GM18505 (cell line): Measurements from ENCODE around the gene SPCS2.

Source experiments
- ATAC-seq: cut with Tn5 transposase; IDR thresholded peaks from one replicate; pipeline ENCODE4 v1.9.1; 2021; ENCODE audit not compliant: unreplicated experiment
- POLR2A ChIP-seq: IDR thresholded peaks from 4 replicates; pipeline ENCODE4 v1.6.1; 2011; ENCODE audit warnings: borderline replicate concordance; ENCODE audit not compliant: insufficient read depth, insufficient read length; ENCODE audit errors: extremely low read depth

SPCS2 gene

GRCh38 chr11:74948898-74949752, at the start of gene SPCS2, which contains the start of gene XRRA1:
Gene SPCS2 (plus strand): TSS chr11:74949266. CDS start chr11:74949286, 20 bp downstream.
Gene XRRA1 (minus strand): TSS chr11:74949091. CDS start chr11:74940878, 8,213 bp downstream.
- peak; percentile 89 for TF ChIP-seq POLR2A
- ATAC-seq = peak; percentile 89

DNA sequence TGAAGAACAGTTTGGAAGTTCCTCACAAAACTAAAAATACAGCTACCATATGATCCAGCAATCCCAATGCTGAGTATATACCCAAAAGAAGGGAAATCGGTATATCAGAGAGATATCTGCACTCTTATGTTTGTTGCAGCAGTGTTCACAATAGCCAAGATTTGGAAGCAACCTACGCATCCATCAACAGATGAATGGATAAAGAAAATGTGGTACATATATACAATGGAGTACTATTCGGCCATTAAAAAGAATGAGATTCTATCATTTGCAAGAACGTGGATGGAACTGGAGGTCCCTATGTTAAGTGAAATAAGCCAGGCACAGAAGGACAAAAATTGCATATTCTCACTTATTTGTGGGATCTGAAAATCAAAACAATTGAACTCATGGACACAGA, 46.7 kb upstream of the SPCS2 start:
- no peak for TF ChIP-seq POLR2A
- no peak for ATAC-seq

DNA sequence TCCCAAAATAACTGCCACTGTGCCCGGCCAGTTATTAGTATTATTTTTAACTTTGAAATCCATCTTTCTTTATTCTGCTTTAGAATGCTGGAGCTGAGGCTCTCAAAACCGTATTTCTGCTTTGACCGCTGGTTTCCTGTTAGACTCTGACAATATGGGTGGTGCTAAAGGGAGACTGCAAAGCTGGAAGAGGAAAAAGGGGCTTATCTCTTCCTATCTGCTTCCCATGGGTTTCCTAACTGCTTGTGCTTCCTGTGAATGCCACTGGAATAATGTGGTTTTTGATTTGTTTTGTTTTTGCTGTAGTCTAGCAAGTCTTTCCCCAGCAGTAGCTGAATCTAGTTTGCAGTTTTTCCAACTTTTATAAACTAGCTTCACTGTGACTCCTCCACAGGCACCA, 43.7 kb upstream of the SPCS2 start:
- no peak for TF ChIP-seq POLR2A
- ATAC-seq = no peak

- no peak for TF ChIP-seq POLR2A
- ATAC-seq = no peak
Measured at GRCh38 chr11:74909385-74909784, 39.7 kb upstream of the SPCS2 start.

DNA sequence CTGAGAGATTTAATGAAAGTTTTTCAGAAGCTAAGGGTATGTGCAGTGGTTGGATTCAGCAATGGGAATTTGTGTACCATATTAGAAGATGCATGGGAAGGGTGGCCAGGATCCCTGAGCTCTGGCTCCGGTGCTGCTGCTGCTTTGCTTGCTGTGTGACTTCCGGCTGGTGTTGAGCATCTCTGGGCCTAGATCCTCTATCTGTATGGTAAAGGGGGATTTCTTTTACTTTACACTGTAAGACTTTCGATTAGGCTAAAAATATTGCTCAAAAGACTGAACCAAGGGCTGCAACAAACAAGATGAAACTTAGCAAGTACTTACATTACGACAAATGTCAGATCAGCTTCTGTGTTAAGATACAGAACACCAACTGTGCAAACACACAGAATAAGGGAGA, 39.3 kb upstream of the SPCS2 start:
- no peak for TF ChIP-seq POLR2A
- no peak for ATAC-seq

- no peak for ATAC-seq
- TF ChIP-seq POLR2A = no peak
Measured at GRCh38 chr11:74923125-74923524, 25.9 kb upstream of the SPCS2 start.

GRCh38 chr11:74925281-74925680, 23.8 kb upstream of the SPCS2 start:
- no peak for TF ChIP-seq POLR2A
- ATAC-seq = no peak

GRCh38 chr11:74926304-74927030, 22.6 kb upstream of the SPCS2 start:
- ATAC-seq = no peak
- TF ChIP-seq POLR2A = no peak

DNA sequence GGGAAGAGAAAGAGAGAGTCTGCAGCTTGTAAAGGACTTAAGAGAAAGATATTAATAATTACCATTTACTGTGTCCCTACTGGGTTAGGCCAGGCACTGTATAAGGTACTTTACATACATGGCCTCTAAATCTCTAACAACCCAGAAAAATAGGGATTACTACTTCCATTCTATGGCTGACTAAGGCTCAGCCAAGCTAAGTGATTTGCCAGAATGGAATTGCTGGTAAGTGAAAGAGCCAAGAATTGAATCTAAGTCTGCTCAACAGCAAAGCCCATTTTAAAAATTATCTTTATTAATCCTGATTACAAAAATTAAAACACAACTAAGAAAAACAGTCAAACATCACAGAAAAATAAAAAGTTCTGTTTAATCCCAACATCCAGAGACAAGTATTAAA, 21.6 kb upstream of the SPCS2 start:
- TF ChIP-seq POLR2A = no peak
- no peak for ATAC-seq

DNA sequence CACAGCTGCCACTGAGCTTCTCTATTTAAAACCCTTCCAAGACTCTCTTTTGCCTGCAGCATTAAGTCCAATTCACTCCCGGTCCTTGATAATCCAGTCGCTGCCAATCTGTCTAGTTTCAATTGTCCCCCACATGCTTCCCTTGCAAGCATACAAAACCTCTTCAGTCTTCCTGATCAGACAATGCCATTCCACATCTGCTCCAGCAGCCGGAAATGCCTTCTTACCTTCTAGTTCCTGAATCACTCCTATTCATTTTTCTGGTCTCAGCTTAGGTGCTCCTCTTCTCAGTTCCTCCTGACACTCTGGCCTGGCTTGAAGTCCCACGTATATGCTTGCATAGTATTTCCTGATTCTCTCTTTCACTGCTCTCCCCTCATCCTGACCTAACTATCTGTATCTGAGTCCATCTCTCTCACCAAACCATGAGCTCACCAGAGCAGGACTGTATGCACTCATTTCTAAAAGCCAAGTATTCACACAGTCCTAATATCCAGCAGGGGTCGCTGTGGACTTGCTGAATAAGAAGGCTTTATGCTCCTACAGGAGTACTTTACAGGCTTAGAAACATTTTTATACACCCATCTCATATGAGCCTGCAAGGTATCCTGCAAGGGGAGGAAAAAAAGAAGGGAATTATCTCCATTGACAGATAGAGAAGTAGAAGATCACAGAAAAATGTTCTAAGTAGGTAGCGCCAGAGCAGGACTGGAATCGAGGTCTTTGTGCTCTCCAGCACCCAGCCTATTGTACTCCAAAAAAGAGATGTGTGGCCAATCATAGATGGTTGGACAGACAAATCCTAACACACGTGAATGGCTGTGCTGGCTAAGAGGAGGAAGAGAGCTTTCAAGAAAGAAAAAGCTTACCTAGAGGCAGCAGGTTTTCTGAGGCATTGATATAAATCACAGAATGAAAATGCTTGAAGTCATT, 19.4 kb upstream of the SPCS2 start:
- TF ChIP-seq POLR2A = no peak
- no peak for ATAC-seq

DNA sequence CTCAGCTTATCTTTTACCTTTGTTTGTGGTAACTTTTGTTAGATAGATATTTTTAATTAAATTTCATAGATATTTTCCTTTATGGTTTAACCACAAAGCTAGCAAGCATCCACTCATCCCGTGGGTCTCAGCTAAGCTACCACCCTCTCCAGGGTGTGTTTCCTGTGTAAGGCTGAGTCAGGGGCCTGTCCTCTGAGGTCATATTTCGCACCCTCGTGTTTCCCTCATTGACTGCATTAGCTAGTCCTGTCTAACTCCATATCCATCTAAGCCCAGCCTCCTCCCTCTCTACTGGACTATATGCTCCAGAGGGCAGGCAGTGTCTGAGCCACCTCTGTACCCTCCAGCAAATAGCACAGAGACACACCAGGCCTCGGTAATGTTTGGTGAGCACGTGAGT, 16.9 kb upstream of the SPCS2 start:
- ATAC-seq = no peak
- TF ChIP-seq POLR2A = no peak

DNA sequence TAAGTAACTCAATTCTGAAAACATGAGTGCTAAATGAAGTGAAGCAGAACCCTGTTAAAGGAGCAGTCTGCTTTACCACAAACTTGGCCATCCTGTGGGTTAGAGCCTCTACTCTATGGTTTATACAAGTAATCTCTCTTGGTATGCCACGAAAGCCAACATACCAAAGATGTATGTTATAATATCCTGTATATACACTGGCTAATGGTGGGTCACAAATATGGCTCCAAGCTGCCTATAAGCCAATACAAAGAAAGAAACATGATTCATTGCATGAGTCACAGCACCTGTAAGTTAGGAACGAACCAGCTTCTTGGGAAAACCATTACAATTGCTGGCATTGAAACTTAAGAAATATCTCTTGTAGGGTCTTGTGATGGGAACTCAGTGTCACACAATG, 16.3 kb upstream of the SPCS2 start:
- no peak for ATAC-seq
- TF ChIP-seq POLR2A = no peak

DNA sequence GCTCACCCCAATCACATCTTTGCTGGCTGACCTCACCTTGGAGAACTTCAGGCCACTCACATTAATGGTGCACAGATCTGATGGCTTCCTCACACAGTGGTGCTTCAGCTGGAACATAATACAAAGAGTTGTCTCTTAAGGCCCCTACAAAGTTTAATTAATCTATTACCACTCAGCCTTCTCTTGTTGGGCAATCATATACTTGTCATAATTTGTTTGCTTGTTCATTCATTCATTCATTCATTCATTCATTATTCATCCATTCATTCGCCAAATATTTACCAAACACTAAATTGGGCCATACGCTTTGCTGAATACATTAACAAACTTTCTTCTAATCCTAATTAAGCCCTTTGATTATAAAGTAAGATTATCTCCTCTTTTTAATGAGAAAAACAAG, 15.3 kb upstream of the SPCS2 start:
- no peak for ATAC-seq
- TF ChIP-seq POLR2A = no peak
